Endothelial cell of coronary artery (primary cell): ENCODE measurements around the gene CCDC178. TPM values are rescaled to one million over a fixed set of nuclear protein-coding genes. Genes with fewer than 3 reads are reported as not detected.

Source experiments
- total RNA-seq: library from RNA; depleted of rRNA; stranded (reverse); fragments of >200 nt; gene quantifications from 2 replicates; pipeline ENCODE4 v1.2.3, GENCODE V29; 2014

CCDC178 gene, protein sequence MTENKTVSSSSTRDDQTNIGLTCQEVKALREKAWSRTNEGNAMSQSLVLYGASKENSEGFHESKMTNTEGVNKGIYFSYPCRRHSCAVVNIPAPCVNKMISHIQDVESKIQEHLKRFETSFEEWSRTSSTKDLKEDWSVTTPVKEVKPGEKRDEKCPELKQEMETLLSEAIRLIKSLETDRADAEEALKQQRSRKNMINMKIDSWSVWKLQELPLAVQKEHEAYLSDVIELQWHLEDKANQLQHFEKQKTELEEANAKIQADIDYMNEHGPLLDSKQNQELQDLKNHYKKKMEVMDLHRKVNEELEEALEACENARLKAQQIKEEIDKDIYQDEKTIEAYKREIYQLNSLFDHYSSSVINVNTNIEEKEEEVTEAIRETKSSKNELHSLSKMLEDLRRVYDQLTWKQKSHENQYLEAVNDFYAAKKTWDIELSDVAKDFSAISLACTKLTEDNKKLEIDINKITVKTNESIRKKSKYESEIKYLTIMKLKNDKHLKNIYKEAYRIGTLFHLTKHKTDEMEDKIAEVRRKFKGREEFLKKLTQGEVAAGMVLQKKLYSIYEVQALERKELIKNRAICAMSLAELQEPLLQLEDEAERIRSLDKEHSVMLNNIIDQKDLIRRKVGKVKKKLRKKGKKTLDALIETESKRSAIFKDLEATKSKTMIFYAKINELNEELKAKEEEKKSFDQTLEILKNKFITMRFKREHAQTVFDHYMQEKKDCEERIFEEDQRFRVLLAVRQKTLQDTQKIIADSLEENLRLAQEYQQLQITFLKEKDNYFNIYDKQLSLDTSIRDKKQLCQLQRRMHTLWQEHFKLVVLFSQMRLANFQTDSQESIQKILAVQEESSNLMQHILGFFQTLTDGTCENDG
- total RNA-seq: 0.63 TPM in 1 of 2 replicates, not detected in the other

DNA sequence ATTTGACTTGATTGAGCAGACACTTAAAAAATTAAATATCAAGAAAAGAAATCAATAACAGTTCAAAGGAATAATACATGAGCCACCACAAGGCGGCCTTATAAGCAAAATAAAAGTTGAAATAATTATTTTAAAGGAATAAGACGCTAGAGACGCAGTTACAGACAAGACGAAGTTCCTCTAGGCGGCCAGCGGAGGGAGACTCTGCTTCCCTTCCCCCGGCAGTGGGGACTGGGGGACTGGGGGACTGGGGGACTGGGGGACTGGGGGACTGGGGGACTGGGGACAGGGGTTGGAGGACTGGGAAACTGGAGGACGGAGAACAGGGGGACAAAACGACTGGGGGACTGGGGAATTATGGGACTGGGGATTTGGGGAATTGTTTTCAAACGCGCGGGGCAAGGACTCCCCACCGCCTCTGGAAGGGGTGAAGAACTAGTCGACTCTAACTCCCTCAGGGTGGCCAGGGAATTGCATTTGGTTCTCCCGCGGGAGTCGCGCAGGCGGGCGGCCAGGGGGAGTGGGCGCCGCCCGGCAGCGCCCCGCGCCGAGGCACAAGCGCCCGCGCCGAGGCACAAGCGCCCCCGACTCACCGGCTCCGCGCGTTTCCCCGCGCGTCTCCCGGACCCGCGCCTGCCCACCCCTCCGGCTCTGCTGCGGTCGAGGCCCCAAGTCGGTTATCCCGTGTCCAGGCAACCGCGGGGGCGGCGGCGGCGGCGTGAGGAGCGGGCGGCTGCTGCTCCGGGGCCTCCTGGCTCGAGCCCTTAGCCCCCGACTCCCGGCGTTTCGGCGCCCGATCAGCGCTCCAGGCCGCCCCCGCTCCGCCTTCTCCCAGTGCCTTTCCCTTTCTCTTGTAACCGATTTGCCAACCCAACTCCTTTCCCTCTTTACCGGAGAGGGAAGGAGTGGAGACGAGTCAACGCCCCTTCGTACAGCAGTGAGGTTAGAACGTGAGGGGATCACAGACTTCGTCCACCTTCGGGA is at the start of gene CCDC178:
CCDC178 (minus strand) TSS at position 662 of the 984 bp plus-strand sequence. CDS start 28,633 bp downstream, outside the sequence.

Other genes with a start within 250 kb of the CCDC178 start
- 0.18 TPM in 1 of 2 replicates, not detected in the other for gene ASXL3, start 137.5 kb upstream of the CCDC178 start, total RNA-seq